ENCODE data around the gene MACC1.
"Not testable (repeated sequence)": the region's sequence is repeated elsewhere in the genome, so short reads cannot be mapped to it uniquely, and the experiment has no call there.

Gene MACC1

DNA sequence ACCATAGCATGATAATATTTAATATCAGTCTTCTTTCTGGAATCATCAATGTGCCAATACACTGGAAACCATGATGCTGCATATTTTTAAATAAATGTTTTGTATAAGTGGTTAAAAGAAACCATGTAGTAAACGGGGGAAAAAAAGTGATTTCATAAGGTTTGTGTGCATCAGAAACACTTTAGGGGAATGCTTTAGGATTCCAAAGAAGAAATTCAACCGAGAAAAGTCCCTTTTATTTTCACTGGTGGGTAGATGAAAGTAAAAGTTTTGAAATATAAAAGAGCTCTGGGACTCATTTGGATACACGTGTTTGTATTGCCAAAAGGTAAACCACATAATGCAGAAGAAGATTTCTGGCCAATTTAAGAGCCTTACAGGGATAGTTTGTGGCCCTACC, 11.9 kb upstream of the MACC1 start:
- DNase-seq, result no peak

DNA sequence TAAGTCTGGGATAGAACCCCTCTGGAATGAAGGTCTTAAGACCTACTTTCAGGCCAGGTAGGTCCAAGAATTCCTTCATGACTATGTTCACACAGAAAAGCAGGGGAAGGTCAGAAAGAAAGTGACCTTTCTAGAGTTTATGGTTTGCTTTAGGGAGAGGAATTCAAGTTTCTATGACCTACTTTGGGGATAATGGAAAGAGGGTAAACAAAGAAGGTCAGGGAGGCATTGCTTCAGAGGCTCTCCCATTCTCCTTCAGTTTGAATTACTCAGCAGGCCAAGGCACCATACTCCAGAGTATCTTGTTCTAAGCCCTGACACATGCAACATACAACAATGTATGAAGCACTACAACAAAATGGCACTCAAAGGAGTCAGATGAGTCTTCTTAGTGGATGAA, 11.5 kb upstream of the MACC1 start:
- DNase-seq, result no peak

DNA sequence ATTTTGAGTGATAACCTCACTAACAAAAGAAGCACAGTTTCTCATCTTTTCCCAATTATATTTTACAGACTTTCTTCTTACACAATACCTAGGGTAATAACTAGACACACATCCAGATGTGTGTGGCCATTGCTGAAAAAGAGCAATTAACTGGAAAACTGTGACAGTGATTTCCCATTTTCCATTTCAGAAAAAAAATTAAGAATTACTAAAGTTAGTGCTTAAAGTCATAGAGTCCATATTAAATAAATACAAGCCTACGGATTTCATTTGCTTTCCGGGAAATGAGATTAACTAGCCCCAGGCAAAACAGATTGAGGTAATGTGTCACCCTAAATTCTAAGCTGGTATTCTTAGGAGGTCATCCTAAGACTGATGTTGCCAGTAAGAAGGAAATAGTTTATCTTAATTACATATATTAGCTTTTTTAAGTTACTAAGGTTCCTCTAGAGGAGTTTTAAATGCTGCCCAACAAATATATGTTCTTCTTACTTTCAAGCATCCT, 10.2 kb upstream of the MACC1 start:
- no peak for DNase-seq

DNA sequence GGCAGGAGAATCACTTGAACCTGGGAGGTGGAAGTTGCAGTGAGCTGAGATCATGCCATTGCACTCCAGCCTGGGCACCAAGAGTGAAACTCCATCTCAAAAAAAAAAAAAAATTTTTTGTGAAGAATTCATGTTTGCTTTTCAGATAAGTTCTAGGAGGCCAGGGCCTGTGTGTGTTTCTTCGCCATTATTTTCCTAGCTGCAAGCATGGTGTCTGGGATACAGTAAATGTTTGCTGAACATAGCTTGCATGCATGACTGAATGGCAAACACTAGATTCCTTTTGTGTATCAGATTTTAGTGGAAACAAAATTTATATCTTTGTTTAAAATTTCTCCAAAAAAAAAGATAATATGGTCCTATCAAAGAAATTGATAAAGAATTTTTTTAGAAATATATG, 9.7 kb upstream of the MACC1 start:
- no peak for DNase-seq

DNA sequence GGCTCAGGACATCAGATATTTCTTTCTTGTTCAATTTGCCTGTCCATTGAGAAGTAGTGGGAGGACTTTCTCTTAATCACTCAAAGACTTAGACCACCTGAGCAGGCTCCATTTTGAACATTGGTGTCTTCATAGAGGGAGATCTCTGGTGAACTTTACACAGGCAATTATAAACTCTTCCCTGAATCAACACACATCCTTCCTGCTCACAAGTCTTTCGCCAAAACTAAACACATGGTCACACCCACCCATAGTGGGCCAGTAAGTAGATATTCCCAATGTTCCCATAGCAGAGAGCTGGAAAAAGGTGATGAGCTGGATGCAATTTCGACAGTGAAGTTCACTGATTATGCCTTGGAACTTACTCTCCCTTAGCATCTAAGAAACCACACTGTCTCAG, 8.2 kb upstream of the MACC1 start:
- no peak for DNase-seq

DNA sequence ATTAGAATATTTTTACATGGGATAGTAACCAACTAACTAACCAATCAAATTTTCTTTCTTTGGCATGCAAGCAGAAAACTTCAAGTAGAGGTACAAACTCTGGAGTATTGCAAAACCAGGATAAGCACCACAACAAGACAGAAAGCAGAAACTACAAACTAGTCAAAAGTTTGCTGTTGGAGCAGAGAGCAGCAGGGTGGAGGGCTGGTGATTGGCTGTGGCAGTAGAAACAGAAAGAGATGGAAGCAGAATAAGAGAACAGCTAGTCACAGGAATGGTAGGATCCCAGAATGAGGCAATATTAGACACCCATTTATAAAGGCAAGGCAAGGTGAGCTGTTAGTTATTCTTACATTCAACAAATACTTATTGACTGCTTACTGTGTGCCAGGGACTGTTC, 6.8 kb upstream of the MACC1 start:
- no peak for DNase-seq

DNA sequence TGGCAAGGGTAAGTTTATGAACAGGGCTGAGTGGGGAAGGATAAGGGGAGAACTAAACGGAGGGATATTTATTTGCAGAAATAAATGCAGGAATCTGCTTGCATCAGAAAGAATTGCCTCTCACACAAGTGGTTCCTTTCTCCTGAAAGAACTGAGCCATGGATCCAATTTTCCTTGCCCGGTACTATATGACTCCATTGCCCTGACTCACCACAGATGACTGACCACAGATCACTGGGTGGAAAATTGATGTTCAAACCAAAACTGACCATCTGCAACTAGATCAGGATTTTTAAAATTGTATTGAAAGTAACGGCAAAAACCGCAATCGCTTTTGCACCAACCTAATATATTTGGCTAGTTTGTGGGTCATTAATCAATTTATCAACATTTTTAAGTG, 6.2 kb upstream of the MACC1 start:
- DNase-seq, result no peak

DNA sequence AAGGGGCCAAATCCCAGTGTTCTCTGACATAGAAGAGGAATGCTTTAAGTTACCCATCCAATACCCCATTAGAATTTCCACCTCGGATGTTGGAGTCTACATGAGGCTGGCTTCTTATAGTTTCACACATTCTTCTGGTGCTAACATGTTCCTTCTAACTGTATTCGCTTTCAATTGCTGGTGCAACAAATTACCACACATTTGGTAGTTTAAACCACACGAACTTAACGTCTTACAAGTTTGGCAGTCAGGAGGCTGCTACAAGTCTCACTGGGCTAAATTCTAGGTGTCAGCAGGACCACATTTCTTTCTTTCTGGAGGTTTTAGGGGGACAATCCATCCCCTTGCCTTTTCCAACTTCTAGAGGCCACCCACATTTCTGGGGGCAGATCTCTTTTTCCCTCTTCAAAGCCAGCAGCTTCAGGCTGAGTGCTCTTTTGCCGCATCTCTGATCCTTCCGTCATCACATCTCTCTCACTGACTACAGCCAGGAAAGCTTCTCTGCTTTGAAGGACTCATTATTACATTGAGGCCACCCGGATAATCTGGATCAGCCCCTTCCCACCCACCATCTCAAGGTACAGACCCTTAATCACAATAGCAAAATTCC, 5.1 kb upstream of the MACC1 start:
- DNase-seq, result no peak

DNA sequence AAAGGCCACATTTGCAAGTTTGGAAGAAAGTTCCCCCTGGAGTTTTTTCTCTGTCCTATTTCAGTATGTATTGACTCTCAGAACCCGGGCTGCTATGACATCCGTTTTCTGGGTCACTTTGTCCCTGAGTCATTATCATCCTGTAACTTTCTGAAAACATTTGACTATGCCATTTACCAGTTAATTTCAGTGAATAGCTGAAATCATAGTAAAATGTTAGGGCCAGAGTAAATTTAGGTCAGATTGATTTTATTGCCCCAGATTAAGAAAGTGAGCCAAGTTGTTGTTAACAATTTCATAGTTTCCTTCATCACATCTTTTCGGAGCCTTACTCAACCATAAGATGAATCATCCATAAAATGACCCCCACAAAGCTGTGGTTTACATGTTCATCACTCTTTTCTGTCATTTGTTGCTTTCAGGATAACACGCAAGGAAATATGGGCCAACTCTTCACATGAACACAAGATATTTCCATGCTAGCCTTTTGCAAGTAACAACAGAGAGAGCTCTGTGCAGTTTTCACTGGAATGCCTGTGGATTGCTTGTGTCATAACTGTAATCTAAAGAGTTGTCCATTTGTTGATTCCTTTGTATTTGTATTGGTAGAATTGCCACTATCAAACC, 3.9 kb upstream of the MACC1 start:
- no peak for DNase-seq

DNA sequence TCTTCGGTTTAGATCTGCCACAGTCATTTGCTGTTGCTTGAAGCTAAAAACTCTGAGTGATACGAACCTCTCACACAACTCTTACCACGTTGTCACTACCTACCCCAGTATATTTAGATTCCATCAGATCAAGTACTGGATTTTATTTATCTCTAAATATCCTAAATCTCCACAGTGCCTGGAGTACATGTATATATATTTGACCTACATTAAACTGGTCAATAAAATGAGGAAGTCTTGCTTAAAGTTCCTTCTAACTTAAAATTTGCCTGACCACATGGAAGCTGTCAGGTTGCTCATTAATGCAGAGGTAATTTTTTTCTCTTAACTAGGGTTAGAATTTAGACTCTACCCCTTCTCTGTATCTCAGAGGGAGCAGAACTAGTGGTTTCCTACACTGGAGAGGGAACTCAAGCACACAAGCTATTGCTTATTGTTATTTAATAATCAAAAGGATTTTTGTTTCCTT, 3.1 kb upstream of the MACC1 start:
- no peak for DNase-seq

DNA sequence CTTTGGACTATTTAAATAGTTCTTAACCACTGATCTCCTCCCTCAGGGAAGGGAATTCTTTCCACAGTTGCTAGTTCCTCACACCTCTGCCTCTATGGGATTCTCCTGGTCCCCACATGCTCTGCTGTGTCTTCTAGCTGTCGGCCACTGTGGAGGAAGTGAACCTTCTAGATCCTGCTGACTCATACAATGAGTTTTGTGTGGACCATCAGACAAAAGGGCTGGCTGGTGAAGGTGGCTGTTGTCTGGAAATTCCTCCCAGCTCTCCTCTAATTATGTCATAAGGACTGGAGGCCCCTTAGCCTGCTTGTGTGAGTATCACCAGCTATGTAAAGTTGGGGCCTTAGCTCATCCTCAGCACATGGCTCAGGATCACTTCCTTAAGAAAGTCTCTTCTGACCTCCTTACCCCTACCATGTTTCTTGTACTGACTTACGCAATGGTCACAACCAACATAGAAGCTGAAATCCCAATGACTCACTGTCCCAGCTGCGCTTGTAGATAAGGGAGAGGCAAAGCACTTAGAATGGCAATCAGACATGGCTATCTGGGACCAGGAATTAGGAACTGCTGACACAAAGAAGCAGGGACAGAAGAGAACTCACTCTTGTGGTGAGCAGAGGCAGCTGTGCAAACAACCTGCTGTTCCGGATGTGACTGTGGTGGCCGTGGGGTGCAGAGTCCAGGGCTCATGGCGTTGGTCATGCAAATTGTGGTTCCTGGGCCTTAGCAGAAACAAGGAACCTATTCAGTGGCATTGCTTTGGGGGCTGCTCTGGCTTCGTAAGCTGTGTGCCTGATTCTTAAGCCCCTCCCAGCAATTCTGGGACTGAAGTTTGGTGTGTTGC, 2.5 kb upstream of the MACC1 start:
- DNase-seq, result peak; percentile 99

DNA sequence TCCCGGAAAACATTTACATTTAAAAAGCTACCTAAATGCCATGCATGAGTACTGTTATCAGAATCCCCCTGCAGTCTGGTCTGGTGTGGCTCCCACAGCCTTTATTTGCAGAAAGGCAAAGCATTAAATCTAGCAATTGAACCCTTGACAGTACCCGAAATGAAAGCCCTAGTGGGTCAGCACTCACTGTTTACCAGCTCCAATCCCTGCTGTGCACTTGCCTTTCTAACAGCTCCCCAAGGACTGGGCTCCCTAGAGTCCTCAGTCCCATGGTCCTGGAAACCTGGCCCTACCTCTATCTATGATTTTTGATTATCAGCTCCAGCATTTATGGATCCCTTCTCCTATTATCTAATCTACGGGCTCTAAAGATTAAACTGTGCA, 1.9 kb upstream of the MACC1 start:
- no peak for DNase-seq

DNA sequence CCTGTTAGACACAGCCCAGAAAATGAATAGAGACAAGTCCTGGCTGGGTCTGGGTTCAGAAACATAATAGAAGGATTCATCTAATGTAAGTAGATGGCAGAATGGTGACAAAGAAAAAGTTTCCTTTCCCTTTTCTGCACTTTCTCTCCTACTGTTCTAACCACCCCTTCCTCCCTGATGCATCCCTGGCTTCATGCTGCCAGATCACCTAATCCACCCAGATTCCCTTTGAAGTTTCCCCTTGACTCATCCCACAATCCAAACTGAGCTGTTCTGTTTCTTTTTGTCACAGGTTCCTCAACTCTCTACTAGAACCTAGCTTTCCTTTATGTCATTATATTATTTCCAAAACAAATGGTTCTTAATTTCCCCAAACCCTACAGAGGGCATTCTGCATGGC, 1.1 kb upstream of the MACC1 start:
- no peak for DNase-seq

DNA sequence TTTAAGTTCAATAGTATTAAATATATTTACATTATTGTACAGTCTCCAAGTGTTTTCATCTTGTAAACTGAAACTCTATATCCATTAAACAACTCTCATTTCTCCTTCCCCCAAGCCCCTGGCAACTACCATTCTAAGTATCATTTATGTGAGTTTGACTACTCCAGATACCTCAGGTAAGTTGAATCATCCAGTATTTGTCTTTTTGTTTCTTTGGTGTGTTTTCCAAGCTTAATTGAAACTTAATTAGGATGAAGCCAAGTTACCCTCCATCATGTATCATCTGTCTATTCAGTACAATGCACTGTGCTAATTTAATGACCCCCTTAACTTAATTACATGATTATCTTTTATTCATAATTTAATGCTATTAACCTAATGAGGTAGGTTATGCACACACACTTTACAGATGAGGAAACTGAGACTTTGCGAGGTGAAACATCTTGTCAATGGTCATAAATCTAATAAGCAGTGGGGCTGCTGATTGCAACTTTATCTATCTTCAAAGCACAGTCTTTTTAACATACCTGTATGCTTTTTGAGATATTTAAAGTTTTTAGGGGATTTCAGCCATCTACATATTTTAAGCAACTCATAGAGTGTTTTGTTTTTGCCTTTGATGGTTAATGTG, 663 bp downstream of the MACC1 start:
- no peak for DNase-seq

DNA sequence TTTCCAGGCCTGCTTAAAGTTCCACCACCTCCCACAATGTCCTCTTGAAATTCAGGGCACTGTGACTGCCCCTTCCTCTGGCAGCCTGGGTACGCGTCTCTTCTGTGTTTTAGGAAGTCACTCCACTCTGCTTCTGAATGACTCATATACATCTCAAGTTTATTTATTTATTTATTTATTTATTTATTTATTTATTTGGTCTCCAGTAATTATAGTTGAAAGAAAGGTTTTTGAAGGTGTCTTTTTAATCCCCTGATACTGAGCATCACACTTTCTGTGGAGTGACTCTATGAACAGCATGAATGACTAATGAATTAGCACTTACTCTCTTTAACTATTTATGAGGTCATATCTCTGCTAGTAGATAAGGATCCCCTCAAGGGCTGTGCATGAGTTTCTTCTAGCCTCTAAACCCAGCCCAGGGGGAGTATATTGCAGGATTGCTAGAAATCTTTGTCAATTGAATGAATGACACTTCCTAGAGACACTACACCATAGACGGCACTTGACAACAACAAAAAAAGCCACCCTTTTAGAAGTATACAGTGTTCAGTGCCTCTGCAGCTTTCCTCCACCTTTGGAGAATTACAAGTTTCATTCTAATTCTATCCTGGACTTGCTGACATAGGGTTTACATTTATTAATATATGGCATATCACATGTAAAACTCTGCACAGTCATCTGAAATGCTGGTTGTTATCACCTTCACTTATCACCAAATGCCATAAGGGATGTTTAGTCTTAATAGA, 2.1 kb downstream of the MACC1 start:
- no peak for DNase-seq

DNA sequence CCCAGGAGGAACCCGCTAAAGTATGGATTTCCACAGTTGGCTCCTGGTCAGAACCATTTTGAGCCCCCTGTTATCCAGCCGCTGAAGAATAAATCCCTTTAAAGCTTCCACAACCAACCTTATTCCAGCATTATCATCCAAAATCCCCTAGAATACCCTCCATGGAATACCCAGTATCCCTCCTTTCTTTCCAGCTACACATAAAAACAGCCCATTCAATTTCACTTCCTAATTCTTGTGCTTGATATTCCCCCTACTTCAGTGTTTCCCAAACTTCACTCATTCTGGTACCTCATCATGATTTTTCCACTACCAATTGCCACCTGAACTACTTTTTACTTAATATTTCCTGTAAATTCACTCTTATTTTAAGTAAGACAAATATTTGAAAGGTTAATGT, 3.1 kb downstream of the MACC1 start:
- no peak for DNase-seq

DNA sequence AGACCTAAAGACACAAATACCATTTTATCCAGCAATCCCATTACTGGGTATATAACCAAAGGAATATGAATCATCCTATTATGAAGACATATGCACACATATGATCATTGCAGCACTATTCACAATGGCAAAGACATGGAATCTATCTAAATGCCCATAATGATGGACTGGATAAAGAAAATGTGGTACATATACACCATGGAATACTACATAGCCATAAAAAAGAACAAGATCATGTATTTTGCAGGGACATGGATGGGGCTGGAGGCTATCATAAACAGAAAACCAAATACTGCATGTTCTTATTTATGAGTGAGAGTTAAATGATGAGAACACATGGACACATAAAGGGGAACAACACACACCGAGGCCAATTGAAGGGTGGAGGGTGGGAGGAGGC, 3.8 kb downstream of the MACC1 start:
- no peak for DNase-seq

DNA sequence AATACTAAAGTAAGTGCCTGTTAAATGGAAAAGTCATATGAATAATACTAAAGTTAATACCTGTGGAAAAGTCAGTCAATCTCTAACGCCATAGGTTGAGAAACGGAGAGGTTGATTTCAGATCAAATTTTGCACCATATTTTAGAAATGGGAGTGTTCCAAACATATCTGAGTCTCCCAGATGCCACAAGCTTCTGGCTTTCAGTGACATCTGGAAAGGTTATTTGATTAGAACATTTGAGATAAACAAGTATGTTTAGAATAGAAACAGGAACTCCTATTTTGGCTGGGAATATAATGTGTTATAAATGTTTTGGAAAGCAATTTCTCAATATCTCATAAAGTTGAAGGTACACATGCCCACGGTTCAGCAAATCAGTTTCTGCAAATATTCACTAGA, 5.8 kb downstream of the MACC1 start:
- no peak for DNase-seq

DNA sequence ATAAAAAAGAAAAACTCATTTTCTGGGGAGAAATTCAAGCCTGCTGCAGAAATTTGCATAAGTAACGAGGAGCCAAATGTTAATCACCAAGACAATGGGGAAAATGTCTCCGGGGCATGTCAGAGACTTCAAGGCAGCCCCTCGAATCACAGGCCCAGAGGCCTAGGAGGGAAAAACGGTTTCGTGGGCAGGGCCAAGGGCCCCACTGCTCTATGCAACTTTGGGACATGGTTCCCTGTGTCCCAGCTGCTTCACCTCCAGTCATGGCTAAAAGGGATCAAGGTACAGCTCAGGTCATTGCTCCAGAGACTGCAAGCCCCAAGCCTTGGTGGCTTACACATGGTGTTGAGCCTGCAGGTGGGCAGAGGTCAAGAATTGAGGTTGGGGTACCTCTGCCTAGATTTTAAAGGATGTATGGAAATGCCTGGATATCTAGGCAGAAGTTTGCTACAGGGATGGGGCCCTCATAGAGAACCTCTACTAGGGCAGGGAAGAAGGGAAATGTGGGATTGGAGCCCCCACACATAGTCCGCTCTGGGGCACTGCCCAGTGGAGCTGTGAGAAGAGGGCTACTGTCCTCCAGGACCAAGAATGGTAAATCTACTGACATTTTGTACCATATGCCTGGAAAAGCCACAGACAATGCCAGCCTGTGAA, 8.4 kb downstream of the MACC1 start:
- DNase-seq, result no peak

DNA sequence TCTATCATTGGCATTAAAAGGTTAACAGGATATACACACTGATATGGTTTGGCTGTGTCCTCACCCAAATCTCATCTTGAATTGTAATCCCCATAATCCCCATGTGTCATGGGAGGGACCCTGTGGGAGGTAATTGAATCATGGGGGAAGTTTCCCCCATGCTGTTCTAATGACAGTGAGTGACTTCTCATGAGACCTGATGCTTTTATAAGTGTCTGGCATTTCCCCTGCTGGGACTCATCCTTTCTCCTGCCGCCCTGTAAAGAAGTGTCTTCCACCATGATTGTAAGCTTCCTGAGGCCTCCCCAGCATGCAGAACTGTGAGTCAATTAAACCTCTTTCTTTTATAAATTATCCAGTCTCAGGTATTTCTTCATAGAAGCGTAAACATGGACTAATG, 9.4 kb downstream of the MACC1 start:
- DNase-seq, result not testable (repeated sequence)

DNA sequence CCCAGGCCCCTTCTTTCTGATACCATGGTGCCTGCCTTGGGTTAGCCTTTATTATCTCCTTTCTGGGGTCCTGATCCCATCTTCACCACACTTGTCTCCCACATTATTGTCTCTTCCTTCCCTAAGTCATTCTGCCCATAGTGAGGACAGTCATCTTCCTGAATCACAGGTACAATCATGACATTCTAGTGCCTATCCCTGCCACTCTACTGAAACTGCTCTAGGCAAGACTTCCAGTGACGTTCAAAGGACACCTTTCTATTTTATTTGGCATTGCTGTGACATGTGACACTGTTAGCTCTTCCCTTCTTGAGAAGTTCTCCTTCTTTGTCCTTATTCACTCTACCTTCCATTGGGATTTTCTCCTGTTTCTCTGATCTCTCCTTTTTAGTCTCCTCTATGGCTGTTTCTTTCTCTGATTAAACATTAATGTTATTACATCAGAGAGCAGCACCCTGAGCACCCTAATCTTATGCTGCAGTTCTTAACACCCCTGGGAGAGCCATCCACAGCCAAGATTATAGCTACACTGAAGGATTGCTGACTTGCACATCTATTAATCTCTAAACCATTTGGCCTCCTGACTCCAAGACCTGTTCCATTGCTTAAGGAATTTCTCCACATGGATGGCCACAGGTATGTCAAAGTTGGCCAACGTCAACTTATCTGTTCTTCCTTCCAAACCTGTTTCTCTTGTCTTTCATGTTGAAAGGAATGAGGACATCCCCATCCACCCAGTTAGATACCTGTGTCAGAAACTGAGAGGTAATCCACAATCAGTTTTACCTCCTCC, 10.9 kb downstream of the MACC1 start:
- DNase-seq, result no peak

Data from GDM1 (cell line).